Measurements from ENCODE around the gene SPACA4.

SPACA4 gene

GRCh38 chr19:48634036-48634342, 27.4 kb downstream of the SPACA4 start:
- no peak for DNase-seq (ENCODE audit: low read depth in 2 of 2)

- peak; percentile 81 to 83 for DNase-seq (ENCODE audit: low read depth in 2 of 2)
Observed at GRCh38 chr19:48634424-48635262, 28.1 kb downstream of the SPACA4 start.

GRCh38 chr19:48635263-48635965, 28.9 kb downstream of the SPACA4 start:
- DNase-seq (ENCODE audit: low read depth in 2 of 2): peak; percentile 55 to 57

- DNase-seq (ENCODE audit: low read depth in 2 of 2): no peak
Observed at GRCh38 chr19:48635966-48636858, 29.7 kb downstream of the SPACA4 start.

GRCh38 chr19:48636859-48637448, 30.4 kb downstream of the SPACA4 start, which contains the start of gene DBP:
DBP (minus strand) TSS chr19:48637379; CDS start chr19:48636994, 385 bp downstream.
- no peak for DNase-seq (ENCODE audit: low read depth in 2 of 2)

GRCh38 chr19:48637449-48637947, 31.0 kb downstream of the SPACA4 start:
- DNase-seq (ENCODE audit: low read depth in 2 of 2): peak; percentile 99 to 100

GRCh38 chr19:48637948-48638830, 31.6 kb downstream of the SPACA4 start:
- DNase-seq (ENCODE audit: low read depth in 2 of 2): peak; percentile 55 to 75

GRCh38 chr19:48638831-48639381, 32.4 kb downstream of the SPACA4 start:
- DNase-seq (ENCODE audit: low read depth in 2 of 2): no peak

- no peak for DNase-seq (ENCODE audit: low read depth in 2 of 2)
Observed at GRCh38 chr19:48639483-48640375, 33.2 kb downstream of the SPACA4 start.

- no peak for DNase-seq (ENCODE audit: low read depth in 2 of 2)
Observed at GRCh38 chr19:48641850-48642249, 35.3 kb downstream of the SPACA4 start.

- no peak for DNase-seq (ENCODE audit: low read depth in 2 of 2)
Observed at GRCh38 chr19:48642862-48643261, 36.3 kb downstream of the SPACA4 start.

- DNase-seq (ENCODE audit: low read depth in 2 of 2): no peak
Observed at GRCh38 chr19:48644355-48644754, 37.8 kb downstream of the SPACA4 start.

GRCh38 chr19:48644839-48645619, 38.5 kb downstream of the SPACA4 start:
- DNase-seq (ENCODE audit: low read depth in 2 of 2): peak; percentile 48 to 60

GRCh38 chr19:48645620-48646000, 39.1 kb downstream of the SPACA4 start:
- no peak for DNase-seq (ENCODE audit: low read depth in 2 of 2)

GRCh38 chr19:48646001-48646721, 39.6 kb downstream of the SPACA4 start, which contains the start of gene CA11:
CA11 (minus strand) TSS chr19:48646187; CDS start chr19:48645632, 555 bp downstream.
- DNase-seq (ENCODE audit: low read depth in 2 of 2): peak; percentile 80 to 83

GRCh38 chr19:48646722-48647216, 40.2 kb downstream of the SPACA4 start:
- DNase-seq (ENCODE audit: low read depth in 2 of 2): no peak

- DNase-seq (ENCODE audit: low read depth in 2 of 2): no peak
Observed at GRCh38 chr19:48648134-48648533, 41.6 kb downstream of the SPACA4 start.
